ENCODE measurements around the gene COA8. TPM values are rescaled to one million over a fixed set of nuclear protein-coding genes. Genes with fewer than 3 reads are reported as not detected.

The COA8 gene
- total and polyA plus RNA-seq, 2 of the 4 experiments (the other 2 are of a cell fraction): 12.2 to 21.1 TPM

DNA sequence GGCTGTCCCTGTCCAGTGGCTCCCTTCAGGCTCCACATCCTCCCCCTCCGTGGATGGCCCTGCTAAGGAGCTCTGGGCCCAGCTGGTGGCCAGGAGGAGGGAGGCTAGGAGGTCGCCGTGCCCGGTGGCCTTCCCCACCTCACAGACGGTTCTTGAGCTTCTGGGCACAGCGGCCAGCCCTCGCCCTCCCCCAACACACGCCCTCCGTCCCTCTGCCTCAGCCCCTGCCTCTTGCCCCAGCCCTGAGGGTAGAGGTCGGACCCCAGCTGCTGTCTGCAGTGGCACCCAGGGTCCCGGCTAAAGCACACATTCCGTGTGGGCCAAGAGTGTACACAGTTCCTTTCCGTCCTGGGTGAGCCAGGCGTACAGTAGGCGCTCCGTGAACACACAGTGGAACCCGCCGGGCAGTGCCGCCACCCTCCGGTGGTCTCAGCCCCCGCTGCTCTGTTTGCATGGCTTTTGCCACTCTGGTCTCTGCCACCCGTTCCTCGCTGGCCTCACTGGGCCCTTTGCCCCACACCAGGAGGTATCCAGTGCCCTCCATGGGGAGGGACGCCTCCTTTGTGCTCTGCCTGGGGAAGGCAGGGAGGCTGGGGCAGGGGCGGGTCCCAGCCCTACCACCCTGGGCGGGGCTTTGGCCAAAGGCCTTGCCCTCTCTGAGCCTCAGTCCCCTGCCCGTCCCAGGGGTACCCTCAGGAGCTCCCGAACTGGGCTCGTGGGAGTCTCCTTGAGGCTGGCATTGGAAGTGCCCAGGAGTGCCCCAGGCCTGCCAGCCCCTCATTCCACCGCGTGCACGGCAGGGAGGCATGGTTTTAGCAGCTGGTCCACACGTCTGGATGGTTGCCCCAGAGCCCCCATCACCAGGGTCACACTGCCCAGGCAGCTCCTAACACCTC, 20.8 kb upstream of the COA8 start (continued):
- TF ChIP-seq, protein P1, sequence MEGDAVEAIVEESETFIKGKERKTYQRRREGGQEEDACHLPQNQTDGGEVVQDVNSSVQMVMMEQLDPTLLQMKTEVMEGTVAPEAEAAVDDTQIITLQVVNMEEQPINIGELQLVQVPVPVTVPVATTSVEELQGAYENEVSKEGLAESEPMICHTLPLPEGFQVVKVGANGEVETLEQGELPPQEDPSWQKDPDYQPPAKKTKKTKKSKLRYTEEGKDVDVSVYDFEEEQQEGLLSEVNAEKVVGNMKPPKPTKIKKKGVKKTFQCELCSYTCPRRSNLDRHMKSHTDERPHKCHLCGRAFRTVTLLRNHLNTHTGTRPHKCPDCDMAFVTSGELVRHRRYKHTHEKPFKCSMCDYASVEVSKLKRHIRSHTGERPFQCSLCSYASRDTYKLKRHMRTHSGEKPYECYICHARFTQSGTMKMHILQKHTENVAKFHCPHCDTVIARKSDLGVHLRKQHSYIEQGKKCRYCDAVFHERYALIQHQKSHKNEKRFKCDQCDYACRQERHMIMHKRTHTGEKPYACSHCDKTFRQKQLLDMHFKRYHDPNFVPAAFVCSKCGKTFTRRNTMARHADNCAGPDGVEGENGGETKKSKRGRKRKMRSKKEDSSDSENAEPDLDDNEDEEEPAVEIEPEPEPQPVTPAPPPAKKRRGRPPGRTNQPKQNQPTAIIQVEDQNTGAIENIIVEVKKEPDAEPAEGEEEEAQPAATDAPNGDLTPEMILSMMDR (conservative IDR thresholded peaks at IDR 0.05; ENCODE audit: low read depth, low read length): no peak

DNA sequence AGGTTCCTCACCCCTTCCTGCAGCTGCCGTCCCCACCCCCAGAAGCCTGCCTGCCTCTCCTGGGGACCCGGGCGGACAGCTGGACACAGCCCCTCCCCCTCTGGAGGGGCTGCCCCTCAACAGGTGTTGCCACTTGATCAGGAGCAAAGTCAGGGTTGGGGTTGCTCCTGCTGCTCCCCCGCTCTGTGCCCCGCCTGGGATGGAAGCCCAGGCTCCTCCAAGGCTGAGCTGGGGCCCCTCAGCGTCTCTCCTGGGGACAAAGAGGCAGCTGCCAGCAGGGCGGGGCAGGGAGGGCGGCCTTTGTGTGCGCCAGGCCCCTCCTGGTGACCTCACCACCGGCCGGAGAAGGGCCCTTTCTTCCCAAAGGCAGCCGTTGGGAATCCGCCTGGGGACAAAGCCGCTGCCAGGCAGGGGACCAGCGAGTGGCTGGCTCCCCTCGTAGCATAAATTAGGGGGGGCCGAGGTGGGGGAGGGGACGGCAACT, 20.1 kb upstream of the COA8 start:
- Histone ChIP-seq H3K9me1 (ENCODE audit: insufficient read depth, low read length) (no peaks in the 10 kb centered on the region), H4K8ac (ENCODE audit: low read depth in 2 of 2, low read length in 2 of 2) (no peak overlapping the region; a peak in 2 of 4 replicates), H3K23ac (ENCODE audit: low read depth, low read length) (no peak overlapping the region), H2AK5ac (ENCODE audit: low read depth, low read length) (peak overlapping the region; percentile 43; the same call in 1 of the 2 replicates), H3K79me1 (ENCODE audit: low read depth in 1 of 2, low read length in 2 of 2) (no peaks in the 10 kb centered on the region; a peak in 1 of 4 replicates), H3K9me3 (ENCODE audit: control insufficient read depth, insufficient read depth, low read length) (no peaks in the 10 kb centered on the region), H3K4me2 (ENCODE audit: low read depth, low read length) (no peak overlapping the region), H2BK20ac (ENCODE audit: low read depth, low read length) (no peak overlapping the region), H4K91ac (ENCODE audit: insufficient read depth, low read depth, low read length) (peak overlapping the region; percentile 19; the same call in 1 of the 2 replicates), H2BK5ac (ENCODE audit: low read depth, low read length, poor library complexity, severe bottlenecking) (peak overlapping the region; percentile 11), H3K4me3 (ENCODE audit: insufficient read depth, low read depth, low read length) (no peak overlapping the region), H3K56ac (ENCODE audit: extremely low read depth, insufficient read depth, low read length) (no peak overlapping the region), H2BK120ac (ENCODE audit: low read depth, low read length) (peak overlapping the region; percentile 41), H4K5ac (ENCODE audit: low read depth, low read length) (no peak overlapping the region), H3K27me3 (ENCODE audit: control insufficient read depth, insufficient read depth, low read length) (no peaks in the 10 kb centered on the region), H3K14ac (replicated peaks; ENCODE audit: low read depth, low read length) (no peak overlapping the region), H2AFZ (replicated peaks; ENCODE audit: low read length, poor library complexity) (peak overlapping the region; percentile 82), H3K18ac (ENCODE audit: low read depth, low read length) (no peak overlapping the region), H3K9ac (ENCODE audit: low read depth, low read length) (no peak overlapping the region), H2AK9ac (replicated peaks; ENCODE audit: low read depth, low read length, poor library complexity) (peak overlapping the region; percentile 94), H4K20me1 (ENCODE audit: insufficient read depth, low read length) (peaks cover 8% of the 10 kb centered on the region; the same call in 1 of the 2 replicates), H3K27ac (ENCODE audit: insufficient read depth, low read length) (no peak overlapping the region), H3K4ac (ENCODE audit: low read depth, low read length) (peak overlapping the region; percentile 77; the same call in 1 of the 2 replicates), H2BK15ac (ENCODE audit: low read depth, low read length) (no peak overlapping the region), H3K4me1 (ENCODE audit: control insufficient read depth, insufficient read depth, low read length) (peaks cover 23% of the 10 kb centered on the region), H3K36me3 (ENCODE audit: control insufficient read depth, insufficient read depth, low read length) (no peaks in the 10 kb centered on the region)
- POLR2A ChIA-PET (ENCODE audit: unreplicated experiment): no interaction called here
- in situ Hi-C loops (cut with MboI; ENCODE audit: low sequenced_read_pairs) (no loop called here), intact Hi-C loops (cut with micrococcal nuclease) (no loop called here), dilution Hi-C loops (cut with HindIII; ENCODE audit: low sequenced_read_pairs, unreplicated experiment) (no loop called here)
- BruUV-seq (replicated peaks): no TSS peak
- CTCF ChIA-PET: no interaction called here
- DNase-seq: no peak
- ATAC-seq (ENCODE audit: low read depth): no peak
- WGBS, 2 experiments (ENCODE audit: extremely low coverage in 2 of 2, insufficient read length in 1 of 2): 32% methylated on average over 4 of the region's 18 CpGs; no CpG with 5 or more reads in 1 of the 2 experiments
- TF ChIP-seq, protein P1 (conservative IDR thresholded peaks at IDR 0.05; ENCODE audit: low read depth, low read length): no peak
- TF ChIP-seq BHLHE40 (IDR thresholded peaks at IDR 0.05; ENCODE audit: low read depth, low read length) (no peak), RCOR1 (IDR thresholded peaks at IDR 0.05; ENCODE audit: insufficient replicate concordance, low read length) (no peak), CHD1 (IDR thresholded peaks at IDR 0.05; ENCODE audit: low read depth, low read length) (no peak), MAZ (IDR thresholded peaks at IDR 0.05; ENCODE audit: borderline replicate concordance, low read depth, low read length) (no peak)
- TF ChIP-seq, protein P2, sequence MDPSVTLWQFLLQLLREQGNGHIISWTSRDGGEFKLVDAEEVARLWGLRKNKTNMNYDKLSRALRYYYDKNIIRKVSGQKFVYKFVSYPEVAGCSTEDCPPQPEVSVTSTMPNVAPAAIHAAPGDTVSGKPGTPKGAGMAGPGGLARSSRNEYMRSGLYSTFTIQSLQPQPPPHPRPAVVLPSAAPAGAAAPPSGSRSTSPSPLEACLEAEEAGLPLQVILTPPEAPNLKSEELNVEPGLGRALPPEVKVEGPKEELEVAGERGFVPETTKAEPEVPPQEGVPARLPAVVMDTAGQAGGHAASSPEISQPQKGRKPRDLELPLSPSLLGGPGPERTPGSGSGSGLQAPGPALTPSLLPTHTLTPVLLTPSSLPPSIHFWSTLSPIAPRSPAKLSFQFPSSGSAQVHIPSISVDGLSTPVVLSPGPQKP (IDR thresholded peaks at IDR 0.05; ENCODE audit: borderline replicate concordance, low read depth, low read length): no peak
- TF ChIP-seq, protein P3, sequence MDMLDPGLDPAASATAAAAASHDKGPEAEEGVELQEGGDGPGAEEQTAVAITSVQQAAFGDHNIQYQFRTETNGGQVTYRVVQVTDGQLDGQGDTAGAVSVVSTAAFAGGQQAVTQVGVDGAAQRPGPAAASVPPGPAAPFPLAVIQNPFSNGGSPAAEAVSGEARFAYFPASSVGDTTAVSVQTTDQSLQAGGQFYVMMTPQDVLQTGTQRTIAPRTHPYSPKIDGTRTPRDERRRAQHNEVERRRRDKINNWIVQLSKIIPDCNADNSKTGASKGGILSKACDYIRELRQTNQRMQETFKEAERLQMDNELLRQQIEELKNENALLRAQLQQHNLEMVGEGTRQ (IDR thresholded peaks at IDR 0.05; ENCODE audit: low read depth, low read length): no peak
